ENCODE results near the gene PRKAR2A.

DNA sequence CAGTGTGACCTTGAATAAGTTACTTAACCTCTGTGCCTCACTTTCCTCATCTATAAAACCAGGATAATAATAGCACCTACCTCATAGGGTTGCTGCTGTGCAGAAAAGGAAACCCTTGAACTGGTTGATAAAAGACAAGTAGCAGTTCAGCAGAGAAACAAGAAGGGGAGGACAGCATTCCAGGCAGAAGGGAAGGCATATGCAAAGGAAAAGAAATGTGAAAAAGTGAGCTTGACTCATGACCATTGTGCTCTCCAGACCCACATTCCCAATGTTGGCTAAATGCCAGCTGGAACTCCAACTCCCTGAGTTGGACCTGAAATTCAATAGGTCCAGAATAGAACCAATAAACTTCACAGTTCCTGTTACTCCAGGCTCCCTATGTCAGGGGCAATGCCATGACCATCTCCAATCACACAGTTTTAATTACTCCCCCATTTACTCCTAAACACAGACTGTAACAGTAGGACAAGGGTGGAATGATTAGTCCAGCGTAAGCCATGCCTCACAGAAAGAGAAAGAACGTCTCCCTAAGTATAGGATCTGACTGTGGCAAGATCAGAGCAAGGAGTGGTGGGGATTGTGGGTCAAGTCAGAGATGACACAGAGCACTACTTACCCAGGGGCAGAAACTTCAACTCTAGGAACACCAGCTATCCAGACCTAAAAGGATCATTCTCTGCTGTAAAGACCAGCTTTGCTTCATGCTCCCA, 26.9 kb downstream of the PRKAR2A start:
- TF ChIP-seq, protein P1, sequence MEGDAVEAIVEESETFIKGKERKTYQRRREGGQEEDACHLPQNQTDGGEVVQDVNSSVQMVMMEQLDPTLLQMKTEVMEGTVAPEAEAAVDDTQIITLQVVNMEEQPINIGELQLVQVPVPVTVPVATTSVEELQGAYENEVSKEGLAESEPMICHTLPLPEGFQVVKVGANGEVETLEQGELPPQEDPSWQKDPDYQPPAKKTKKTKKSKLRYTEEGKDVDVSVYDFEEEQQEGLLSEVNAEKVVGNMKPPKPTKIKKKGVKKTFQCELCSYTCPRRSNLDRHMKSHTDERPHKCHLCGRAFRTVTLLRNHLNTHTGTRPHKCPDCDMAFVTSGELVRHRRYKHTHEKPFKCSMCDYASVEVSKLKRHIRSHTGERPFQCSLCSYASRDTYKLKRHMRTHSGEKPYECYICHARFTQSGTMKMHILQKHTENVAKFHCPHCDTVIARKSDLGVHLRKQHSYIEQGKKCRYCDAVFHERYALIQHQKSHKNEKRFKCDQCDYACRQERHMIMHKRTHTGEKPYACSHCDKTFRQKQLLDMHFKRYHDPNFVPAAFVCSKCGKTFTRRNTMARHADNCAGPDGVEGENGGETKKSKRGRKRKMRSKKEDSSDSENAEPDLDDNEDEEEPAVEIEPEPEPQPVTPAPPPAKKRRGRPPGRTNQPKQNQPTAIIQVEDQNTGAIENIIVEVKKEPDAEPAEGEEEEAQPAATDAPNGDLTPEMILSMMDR (IDR thresholded peaks at IDR 0.05), result no peak
- no peak for TF ChIP-seq POLR2A (IDR thresholded peaks at IDR 0.05)

Data from upper lobe of left lung (tissue), 4 donors.